Psoas muscle (tissue), 8 donors: Measurements from ENCODE around the gene KBTBD12. TPM values are rescaled to one million over a fixed set of nuclear protein-coding genes. Genes with fewer than 3 reads are reported as not detected.

ENCODE experiments used
- ATAC-seq, 4 donors: fragments of 200-7000 bp; cut with Tn5 transposase; one replicate each; pipeline ENCODE4 v1.9.1; 2020; ENCODE audit warnings: moderate library complexity in 3 of 4, mild to moderate bottlenecking in 2 of 4
- DNase-seq, 2 donors: peaks; one replicate each; pipeline ENCODE4 v3.0.0-alpha.2; 2020
- H3K27ac ChIP-seq: fragments of 200-600 bp; one replicate; pipeline ENCODE4 v1.8.0; 2022
- H3K27me3 ChIP-seq, 3 donors: fragments of 200-600 bp in 1 of 3; one replicate each; pipeline versions ENCODE4 v1.6.1 to v1.8.0; 2013 to 2022; ENCODE audit warnings: low read length in 2 of 3, mild to moderate bottlenecking in 2 of 3, moderate library complexity in 1 of 3; ENCODE audit not compliant: insufficient read depth in 3 of 3
- H3K36me3 ChIP-seq, 2 donors: fragments of 200-600 bp in 1 of 2; one replicate each; pipeline versions ENCODE4 v1.6.1 to v1.8.0; 2013 to 2022; ENCODE audit warnings: low read depth in 1 of 2, mild to moderate bottlenecking in 1 of 2, moderate library complexity in 1 of 2; ENCODE audit not compliant: insufficient read depth in 1 of 2
- H3K4me1 ChIP-seq: fragments of 200-600 bp; one replicate; pipeline ENCODE4 v1.8.0; 2022
- H3K4me3 ChIP-seq: fragments of 200-600 bp; one replicate; pipeline ENCODE4 v1.8.0; 2022; ENCODE audit warnings: mild to moderate bottlenecking
- H3K9me3 ChIP-seq: fragments of 200-600 bp; one replicate; pipeline ENCODE4 v1.8.0; 2022
- WGBS, 3 donors: extraction: QIAGEN DNeasy Blood & Tissue Kit; methylation state at CpG; one replicate each; pipeline versions ENCODE4 v1.1.6 to v1.1.7; 2013; 5-methylcytosine and 5-hydroxymethylcytosine counted together
- intact Hi-C, 2 donors: fragments of 100-400 bp; cut with DNase I; formaldehyde crosslinking; loops; one replicate each; pipeline versions ENCODE4 v1.11.0 to v1.14.2; 2022
- polyA plus RNA-seq, 3 donors: library from polyadenylated mRNA; stranded (reverse); fragments of 200-250 nt; gene quantifications; one replicate each; pipeline ENCODE4 v1.2.3, GENCODE V29; 2013
- total RNA-seq, 4 donors: library from RNA; stranded (reverse); fragmentation: NEBNext Ultra II Directional in 2 of 4; extraction: Animal tissue kit (Norgen Biotek cat#: 25700) in 2 of 4; gene quantifications; one replicate each; pipeline versions ENCODE4 v1.2.1 to v1.2.4, GENCODE V29; 2021 to 2023
- TF ChIP-seq, protein P1 (sequence below): fragments of 200-600 bp; IDR thresholded peaks from one replicate; pipeline ENCODE4 v1.8.0; 2022; ENCODE audit warnings: antibody characterized with exemption
- donor health status: healthy with polysubstance abuse.
- donor health status: DM: no; HTN: no; CAD: no; lungs with moderate emphysema.
- donor health status: Bipolar disorder and iron deficiency.
- donor health status: healthy.
- donor health status: DM: yes; HTN: yes; CAD: no.
- donor health status: DM: no; HTN: no; CAD: no.
- donor health status: DM: no; HTN: no; CAD: no.
- donor health status: DM: yes; HTN: yes; CAD: no.

Gene KBTBD12
- total and polyA plus RNA-seq, 7 donors, result 2.1 to 47.5 (median 20.6) TPM

DNA sequence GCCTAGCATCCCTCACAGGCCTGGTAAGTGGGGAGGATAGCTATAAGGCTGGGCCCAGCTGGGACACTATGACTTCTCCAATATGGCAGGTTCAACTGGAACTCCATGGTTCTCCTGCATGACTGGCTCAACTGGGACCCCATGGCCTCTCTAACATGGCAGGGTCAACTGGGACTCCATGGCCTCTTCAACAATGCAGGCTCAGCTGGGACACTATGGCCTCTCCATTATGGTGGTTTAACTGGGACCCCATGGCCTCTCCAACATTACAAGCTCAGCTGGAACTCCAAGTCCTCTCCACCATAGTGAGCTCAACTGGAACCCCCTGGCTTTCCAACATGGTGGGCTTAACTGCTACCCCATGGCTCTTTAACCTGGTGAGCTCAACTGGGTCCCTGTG, 79.0 kb downstream of the KBTBD12 start:
- TF ChIP-seq, protein P1, sequence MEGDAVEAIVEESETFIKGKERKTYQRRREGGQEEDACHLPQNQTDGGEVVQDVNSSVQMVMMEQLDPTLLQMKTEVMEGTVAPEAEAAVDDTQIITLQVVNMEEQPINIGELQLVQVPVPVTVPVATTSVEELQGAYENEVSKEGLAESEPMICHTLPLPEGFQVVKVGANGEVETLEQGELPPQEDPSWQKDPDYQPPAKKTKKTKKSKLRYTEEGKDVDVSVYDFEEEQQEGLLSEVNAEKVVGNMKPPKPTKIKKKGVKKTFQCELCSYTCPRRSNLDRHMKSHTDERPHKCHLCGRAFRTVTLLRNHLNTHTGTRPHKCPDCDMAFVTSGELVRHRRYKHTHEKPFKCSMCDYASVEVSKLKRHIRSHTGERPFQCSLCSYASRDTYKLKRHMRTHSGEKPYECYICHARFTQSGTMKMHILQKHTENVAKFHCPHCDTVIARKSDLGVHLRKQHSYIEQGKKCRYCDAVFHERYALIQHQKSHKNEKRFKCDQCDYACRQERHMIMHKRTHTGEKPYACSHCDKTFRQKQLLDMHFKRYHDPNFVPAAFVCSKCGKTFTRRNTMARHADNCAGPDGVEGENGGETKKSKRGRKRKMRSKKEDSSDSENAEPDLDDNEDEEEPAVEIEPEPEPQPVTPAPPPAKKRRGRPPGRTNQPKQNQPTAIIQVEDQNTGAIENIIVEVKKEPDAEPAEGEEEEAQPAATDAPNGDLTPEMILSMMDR, result no peak
- H3K27ac ChIP-seq, result no peak overlapping the region
- H3K27me3 ChIP-seq, result no peaks in the 10 kb centered on the region
- no peaks in the 10 kb centered on the region for H3K9me3 ChIP-seq
- peaks cover 12% of the 10 kb centered on the region for H3K4me1 ChIP-seq
- no peaks in the 10 kb centered on the region for H3K36me3 ChIP-seq
- ATAC-seq (no peak), DNase-seq (no peak)
- intact Hi-C loops, result no loop called here
- no peak overlapping the region for H3K4me3 ChIP-seq

GRCh38 chr3:127997016-127997415, 82.0 kb downstream of the KBTBD12 start:
- WGBS, 3 donors, result 61 to 79% (median 76%) methylated on average over 7 of the region's 7 CpGs
- Histone ChIP-seq H3K4me3 (no peak overlapping the region), H3K4me1 (no peaks in the 10 kb centered on the region), H3K27me3 (no peaks in the 10 kb centered on the region), H3K36me3 (no peaks in the 10 kb centered on the region), H3K9me3 (no peaks in the 10 kb centered on the region), H3K27ac (no peak overlapping the region)
- intact Hi-C loops, result no loop called here
- TF ChIP-seq, protein P1, result no peak
- ATAC-seq (no peak), DNase-seq (no peak)

DNA sequence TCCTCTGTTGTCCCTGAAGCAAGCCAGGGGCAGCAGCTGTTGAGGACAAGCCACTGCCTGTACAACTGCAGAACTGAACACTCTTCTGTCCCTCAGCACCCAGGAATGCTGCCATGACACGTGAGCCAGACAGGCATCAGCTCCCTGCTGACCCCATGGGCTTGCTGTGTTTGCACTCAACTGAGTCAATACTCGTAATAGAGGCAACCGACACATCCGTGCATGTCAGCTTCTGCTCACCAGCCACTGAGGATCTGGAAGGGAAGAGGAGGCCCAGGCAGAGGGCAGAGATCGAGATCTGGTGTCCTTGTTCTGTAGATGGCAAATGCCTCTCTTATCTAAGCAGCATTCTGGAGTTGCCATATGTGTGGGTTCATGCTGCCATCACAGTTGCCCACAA, 82.9 kb downstream of the KBTBD12 start:
- TF ChIP-seq, protein P1, result no peak
- no peaks in the 10 kb centered on the region for H3K4me1 ChIP-seq
- no peaks in the 10 kb centered on the region for H3K27me3 ChIP-seq
- intact Hi-C loops, result no loop called here
- no peaks in the 10 kb centered on the region for H3K36me3 ChIP-seq
- DNase-seq, result no peak
- ATAC-seq, result peak in 3 of 4 donors; percentile 44 to 65 (median 53)
- no peak overlapping the region for H3K4me3 ChIP-seq
- H3K9me3 ChIP-seq, result no peaks in the 10 kb centered on the region
- WGBS, 3 donors, result 61 to 67% (median 63%) methylated on average over 5 of the region's 5 CpGs
- no peak overlapping the region for H3K27ac ChIP-seq

DNA sequence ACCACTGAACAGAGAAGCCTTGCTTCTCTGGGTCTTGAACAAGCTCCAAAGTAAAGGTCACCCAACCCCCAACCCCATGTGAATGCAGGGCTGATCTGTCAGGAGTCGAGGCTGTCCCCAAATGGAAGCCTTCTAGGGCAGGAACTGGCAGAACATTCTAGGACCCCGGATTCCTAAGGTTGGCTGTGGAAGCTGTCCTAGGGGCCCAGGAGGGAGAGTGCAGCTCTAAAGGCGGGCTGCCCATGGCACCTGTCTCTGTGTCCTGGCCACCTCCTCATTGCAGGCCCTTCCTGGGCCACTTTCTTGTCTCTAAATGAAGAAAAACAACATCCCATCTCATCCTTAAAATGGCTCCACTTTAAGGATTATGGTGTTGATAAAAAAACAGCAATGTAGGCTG, 83.6 kb downstream of the KBTBD12 start:
- no peak for DNase-seq
- intact Hi-C loops, result no loop called here
- no peak overlapping the region for H3K4me3 ChIP-seq
- TF ChIP-seq, protein P1, result no peak
- H3K27ac ChIP-seq, result no peak overlapping the region
- no peaks in the 10 kb centered on the region for H3K9me3 ChIP-seq
- no peaks in the 10 kb centered on the region for H3K4me1 ChIP-seq
- no peaks in the 10 kb centered on the region for H3K36me3 ChIP-seq
- ATAC-seq, result no peak
- H3K27me3 ChIP-seq, result no peaks in the 10 kb centered on the region
- WGBS, 3 donors, result 68 to 81% (median 75%) methylated on average over 3 of the region's 3 CpGs

GRCh38 chr3:127999509-128000106, 84.6 kb downstream of the KBTBD12 start:
- DNase-seq, result no peak
- ATAC-seq, result no peak
- Histone ChIP-seq H3K9me3 (no peaks in the 10 kb centered on the region), H3K27ac (no peak overlapping the region), H3K4me1 (no peaks in the 10 kb centered on the region), H3K27me3 (no peaks in the 10 kb centered on the region), H3K4me3 (no peak overlapping the region), H3K36me3 (no peaks in the 10 kb centered on the region)
- TF ChIP-seq, protein P1, result no peak
- intact Hi-C loops, result no loop called here
- WGBS, 3 donors, result 68 to 75% (median 68%) methylated on average over 6 of the region's 6 CpGs
